PFSK-1 (cell line): Measurements from ENCODE around the gene AUTS2.

Source experiments
- FOXP2 ChIP-seq: optimal IDR thresholded peaks from 2 replicates; pipeline ENCODE3; 2011; ENCODE audit warnings: borderline replicate concordance, control low read depth, inconsistent platforms; ENCODE audit not compliant: insufficient read depth; ENCODE audit errors: extremely low read length, extremely low read depth
- POLR2AphosphoS5 ChIP-seq: IDR thresholded peaks from 2 replicates; pipeline ENCODE4 v1.6.1; 2012; ENCODE audit warnings: low read depth, mild to moderate bottlenecking, control low read depth, low read length, moderate library complexity
- SIN3A ChIP-seq: IDR thresholded peaks from 2 replicates; pipeline ENCODE4 v1.6.1; 2012; ENCODE audit warnings: mild to moderate bottlenecking, low read length, moderate library complexity, borderline replicate concordance; ENCODE audit not compliant: insufficient read depth
- TAF1 ChIP-seq: IDR thresholded peaks from 2 replicates; pipeline ENCODE4 v1.6.1; 2012; ENCODE audit warnings: low read length, control low read depth, borderline replicate concordance; ENCODE audit not compliant: insufficient read depth
- TF ChIP-seq, protein P1 (sequence below), 2 experiments: IDR thresholded peaks; 2 replicates each; pipeline versions ENCODE4 v1.6.1 to v1.8.0; 2011 to 2012; ENCODE audit warnings: low read depth in 2 of 2, low read length in 2 of 2, control low read depth in 1 of 2, inconsistent platforms in 1 of 2, mild to moderate bottlenecking in 1 of 2, moderate library complexity in 1 of 2; ENCODE audit not compliant: insufficient read depth in 1 of 2

AUTS2 gene

DNA sequence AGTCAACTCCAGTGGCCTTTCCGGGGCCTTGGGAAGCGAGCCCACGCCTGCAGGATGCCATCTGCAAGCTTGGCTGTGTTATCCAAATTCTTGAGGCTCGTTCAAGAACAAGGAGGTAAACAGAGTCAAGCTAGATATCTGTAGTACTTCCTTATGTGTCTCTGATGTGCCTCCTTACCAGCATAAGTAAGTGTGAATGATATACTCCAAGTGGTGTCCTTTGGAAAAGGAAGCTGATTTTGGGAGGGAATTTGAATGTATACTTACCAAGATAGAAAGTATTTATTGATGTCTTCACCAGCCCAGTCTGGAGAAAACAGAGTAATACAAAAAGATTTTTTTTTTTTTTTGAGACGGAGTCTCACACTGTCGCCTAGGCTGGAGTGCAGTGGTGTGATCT lies 1161.4 kb downstream of the AUTS2 start:
- TF ChIP-seq, protein P1, sequence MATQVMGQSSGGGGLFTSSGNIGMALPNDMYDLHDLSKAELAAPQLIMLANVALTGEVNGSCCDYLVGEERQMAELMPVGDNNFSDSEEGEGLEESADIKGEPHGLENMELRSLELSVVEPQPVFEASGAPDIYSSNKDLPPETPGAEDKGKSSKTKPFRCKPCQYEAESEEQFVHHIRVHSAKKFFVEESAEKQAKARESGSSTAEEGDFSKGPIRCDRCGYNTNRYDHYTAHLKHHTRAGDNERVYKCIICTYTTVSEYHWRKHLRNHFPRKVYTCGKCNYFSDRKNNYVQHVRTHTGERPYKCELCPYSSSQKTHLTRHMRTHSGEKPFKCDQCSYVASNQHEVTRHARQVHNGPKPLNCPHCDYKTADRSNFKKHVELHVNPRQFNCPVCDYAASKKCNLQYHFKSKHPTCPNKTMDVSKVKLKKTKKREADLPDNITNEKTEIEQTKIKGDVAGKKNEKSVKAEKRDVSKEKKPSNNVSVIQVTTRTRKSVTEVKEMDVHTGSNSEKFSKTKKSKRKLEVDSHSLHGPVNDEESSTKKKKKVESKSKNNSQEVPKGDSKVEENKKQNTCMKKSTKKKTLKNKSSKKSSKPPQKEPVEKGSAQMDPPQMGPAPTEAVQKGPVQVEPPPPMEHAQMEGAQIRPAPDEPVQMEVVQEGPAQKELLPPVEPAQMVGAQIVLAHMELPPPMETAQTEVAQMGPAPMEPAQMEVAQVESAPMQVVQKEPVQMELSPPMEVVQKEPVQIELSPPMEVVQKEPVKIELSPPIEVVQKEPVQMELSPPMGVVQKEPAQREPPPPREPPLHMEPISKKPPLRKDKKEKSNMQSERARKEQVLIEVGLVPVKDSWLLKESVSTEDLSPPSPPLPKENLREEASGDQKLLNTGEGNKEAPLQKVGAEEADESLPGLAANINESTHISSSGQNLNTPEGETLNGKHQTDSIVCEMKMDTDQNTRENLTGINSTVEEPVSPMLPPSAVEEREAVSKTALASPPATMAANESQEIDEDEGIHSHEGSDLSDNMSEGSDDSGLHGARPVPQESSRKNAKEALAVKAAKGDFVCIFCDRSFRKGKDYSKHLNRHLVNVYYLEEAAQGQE (IDR thresholded peaks at IDR 0.05; ENCODE audit: insufficient read depth in 1 of 2, low read depth in 2 of 2, low read length in 2 of 2), result no peak
- no peak for TF ChIP-seq POLR2AphosphoS5
- no peak for TF ChIP-seq TAF1
- TF ChIP-seq SIN3A, result no peak
- TF ChIP-seq FOXP2, result no peak

DNA sequence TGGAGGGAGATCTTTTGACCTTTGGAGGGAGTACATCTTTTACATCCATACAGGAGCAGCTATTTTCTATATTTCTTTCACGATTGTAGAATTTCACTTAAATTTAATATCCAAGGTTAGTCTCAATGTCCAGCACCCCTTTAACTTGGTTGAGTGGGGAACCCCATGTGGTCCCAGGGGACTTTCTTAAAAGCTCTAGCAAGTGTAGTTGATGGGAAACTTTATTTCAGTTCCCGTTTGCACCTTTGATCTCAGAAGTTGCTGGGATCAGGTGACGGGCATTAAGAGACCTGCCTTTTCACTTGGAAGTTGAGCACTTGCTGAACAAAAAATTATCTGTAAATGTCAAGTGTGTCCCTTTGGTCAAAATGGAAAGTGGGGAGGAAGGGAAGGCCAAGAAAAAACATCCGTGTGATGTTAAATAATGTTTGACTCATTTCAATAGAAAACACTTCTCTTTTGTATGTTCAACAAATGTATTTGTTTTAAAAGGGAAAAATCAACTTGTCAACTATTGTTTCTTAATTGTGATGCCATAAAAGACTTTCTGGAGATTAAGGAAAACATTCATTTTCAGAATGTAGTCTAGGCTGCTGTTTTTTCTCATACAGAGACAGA lies 1163.5 kb downstream of the AUTS2 start:
- TF ChIP-seq, protein P1 (IDR thresholded peaks at IDR 0.05; ENCODE audit: insufficient read depth in 1 of 2, low read depth in 2 of 2, low read length in 2 of 2), result no peak
- TF ChIP-seq SIN3A (no peak), TAF1 (no peak), FOXP2 (no peak), POLR2AphosphoS5 (no peak)

DNA sequence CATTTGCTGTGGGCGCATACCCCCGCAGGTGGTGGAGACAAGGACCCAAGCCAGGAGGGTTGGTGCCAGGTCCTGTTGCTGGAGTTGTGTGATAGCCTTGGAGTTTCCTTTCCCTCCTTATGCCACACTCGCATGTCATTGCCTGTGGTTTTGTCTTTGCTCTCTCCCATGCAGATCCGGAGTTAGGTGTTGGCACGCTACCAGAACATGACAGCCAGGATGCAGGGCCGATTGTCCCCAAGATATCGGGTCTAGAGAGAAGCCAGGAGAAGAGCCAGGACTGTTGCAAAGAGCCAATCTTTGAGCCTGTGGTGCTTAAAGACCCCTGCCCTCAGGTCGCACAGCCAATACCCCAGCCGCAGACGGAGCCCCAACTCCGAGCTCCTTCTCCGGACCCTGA lies 1164.4 kb downstream of the AUTS2 start:
- TF ChIP-seq FOXP2 (no peak), POLR2AphosphoS5 (no peak), SIN3A (no peak), TAF1 (no peak)
- TF ChIP-seq, protein P1 (IDR thresholded peaks at IDR 0.05; ENCODE audit: insufficient read depth in 1 of 2, low read depth in 2 of 2, low read length in 2 of 2), result no peak

DNA sequence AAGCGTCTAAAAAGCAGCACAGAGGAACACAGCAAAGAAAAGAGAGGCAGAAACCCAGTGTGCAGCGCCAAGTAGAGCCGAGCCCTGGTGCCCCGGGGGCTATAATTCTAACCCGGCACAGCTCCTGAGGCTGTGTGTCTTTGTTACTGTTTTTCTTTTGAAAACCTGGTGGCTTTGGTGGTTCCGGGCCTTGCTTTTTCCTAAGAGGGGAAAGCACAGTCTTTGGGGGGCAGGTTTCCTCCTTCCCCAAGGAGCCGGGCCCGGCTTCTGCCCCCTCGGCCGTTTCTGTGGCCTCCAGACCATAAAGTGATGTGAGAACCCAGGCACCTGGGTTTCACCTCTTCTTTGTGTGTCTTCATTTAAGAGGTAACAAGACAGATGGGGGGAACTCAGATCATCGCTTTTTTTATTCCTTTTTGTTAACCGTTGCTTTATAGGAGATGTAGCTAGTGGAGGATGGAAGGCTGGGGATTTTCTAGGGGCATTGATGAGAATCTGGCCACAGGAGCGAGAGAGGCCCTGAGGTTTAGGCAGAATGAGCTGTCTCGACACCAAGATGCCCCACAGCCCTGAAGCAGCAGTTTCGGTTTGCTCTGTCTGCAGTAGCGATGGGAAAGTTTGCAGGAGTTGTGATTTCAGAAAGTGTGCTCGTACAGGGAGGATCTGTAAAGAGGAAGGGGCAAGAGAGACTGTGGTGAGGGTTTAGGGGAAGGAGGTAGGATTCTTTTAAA lies 1165.9 kb downstream of the AUTS2 start:
- TF ChIP-seq FOXP2, result no peak
- TF ChIP-seq POLR2AphosphoS5, result no peak
- TF ChIP-seq TAF1, result no peak
- no peak for TF ChIP-seq SIN3A
- TF ChIP-seq, protein P1 (IDR thresholded peaks at IDR 0.05; ENCODE audit: insufficient read depth in 1 of 2, low read depth in 2 of 2, low read length in 2 of 2), result no peak
